Effector memory CD4-positive, alpha-beta T cell (primary cell): ENCODE measurements around the gene DGKK.

Source experiments
- DNase-seq, 3 donors: peaks; one replicate each; pipeline ENCODE4 v3.0.0-alpha.2; 2020
- H3K27ac ChIP-seq: 2 replicates; pipeline ENCODE4 v1.7.0; 2013; ENCODE audit warnings: mild to moderate bottlenecking, low read length, moderate library complexity; ENCODE audit not compliant: insufficient read depth, poor library complexity, severe bottlenecking
- H3K27me3 ChIP-seq: replicated peaks from 2 replicates; pipeline ENCODE4 v1.7.0; 2013; ENCODE audit warnings: mild to moderate bottlenecking, low read length; ENCODE audit not compliant: insufficient read depth, control insufficient read depth, poor library complexity, severe bottlenecking
- H3K36me3 ChIP-seq: 2 replicates; pipeline ENCODE4 v1.7.0; 2013; ENCODE audit warnings: mild to moderate bottlenecking, low read length, moderate library complexity; ENCODE audit not compliant: control insufficient read depth, insufficient read depth
- H3K4me1 ChIP-seq: 2 replicates; pipeline ENCODE4 v1.7.0; 2013; ENCODE audit warnings: low read length, mild to moderate bottlenecking; ENCODE audit not compliant: control insufficient read depth, insufficient read depth, poor library complexity, severe bottlenecking
- H3K4me3 ChIP-seq: 2 replicates; pipeline ENCODE4 v1.7.0; 2013; ENCODE audit warnings: low read length, low read depth, mild to moderate bottlenecking; ENCODE audit not compliant: insufficient read depth, poor library complexity, severe bottlenecking
- H3K9me3 ChIP-seq: 2 replicates; pipeline ENCODE4 v1.7.0; 2013; ENCODE audit warnings: mild to moderate bottlenecking, low read length, moderate library complexity; ENCODE audit not compliant: control insufficient read depth
- total RNA-seq, 3 donors: gene quantifications; one replicate each; lab custom pipeline; 2026; lab: John Stamatoyannopoulos, UW

Gene DGKK, protein sequence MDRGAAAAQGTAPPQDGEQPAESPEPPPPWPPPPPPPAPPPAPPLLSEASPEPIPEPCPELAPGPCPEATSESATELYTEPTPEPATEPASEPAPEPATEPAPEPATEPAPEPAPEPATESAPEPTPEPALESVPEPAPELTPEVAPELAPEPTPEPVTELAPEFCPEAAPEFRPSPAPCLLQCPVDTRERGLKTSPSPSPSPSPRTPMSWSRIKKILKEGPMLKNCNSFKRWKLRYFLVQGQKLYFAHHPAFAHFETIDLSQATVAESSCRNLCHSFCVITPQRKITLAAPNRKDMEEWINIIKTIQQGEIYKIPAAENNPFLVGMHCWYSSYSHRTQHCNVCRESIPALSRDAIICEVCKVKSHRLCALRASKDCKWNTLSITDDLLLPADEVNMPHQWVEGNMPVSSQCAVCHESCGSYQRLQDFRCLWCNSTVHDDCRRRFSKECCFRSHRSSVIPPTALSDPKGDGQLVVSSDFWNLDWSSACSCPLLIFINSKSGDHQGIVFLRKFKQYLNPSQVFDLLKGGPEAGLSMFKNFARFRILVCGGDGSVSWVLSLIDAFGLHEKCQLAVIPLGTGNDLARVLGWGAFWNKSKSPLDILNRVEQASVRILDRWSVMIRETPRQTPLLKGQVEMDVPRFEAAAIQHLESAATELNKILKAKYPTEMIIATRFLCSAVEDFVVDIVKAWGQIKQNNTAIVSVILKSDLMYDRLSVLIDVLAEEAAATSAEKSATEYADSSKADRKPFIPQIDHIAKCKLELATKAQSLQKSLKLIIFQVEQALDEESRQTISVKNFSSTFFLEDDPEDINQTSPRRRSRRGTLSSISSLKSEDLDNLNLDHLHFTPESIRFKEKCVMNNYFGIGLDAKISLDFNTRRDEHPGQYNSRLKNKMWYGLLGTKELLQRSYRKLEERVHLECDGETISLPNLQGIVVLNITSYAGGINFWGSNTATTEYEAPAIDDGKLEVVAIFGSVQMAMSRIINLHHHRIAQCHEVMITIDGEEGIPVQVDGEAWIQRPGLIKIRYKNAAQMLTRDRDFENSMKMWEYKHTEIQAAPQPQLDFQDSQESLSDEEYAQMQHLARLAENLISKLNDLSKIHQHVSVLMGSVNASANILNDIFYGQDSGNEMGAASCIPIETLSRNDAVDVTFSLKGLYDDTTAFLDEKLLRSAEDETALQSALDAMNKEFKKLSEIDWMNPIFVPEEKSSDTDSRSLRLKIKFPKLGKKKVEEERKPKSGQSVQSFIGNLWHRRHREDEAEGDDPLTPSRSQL
- 0 to 1.4 (median 0.26) reads per million in 3 donors for total RNA-seq

GRCh38 chrX:50470103-50471031 is at the start of gene DGKK:
Gene DGKK, minus strand, starts transcription at chrX:50470825. Its CDS starts 147 bp downstream, at chrX:50470678.
- H3K9me3 ChIP-seq, result no peaks in the 10 kb centered on the region
- DNase-seq, result no peak
- no peaks in the 10 kb centered on the region for H3K4me1 ChIP-seq
- H3K27ac ChIP-seq, result no peak within 1 kb of the TSS
- peaks cover 11% of the 10 kb centered on the region for H3K27me3 ChIP-seq
- no peak within 1 kb of the TSS for H3K4me3 ChIP-seq
- no peaks in the 10 kb centered on the region for H3K36me3 ChIP-seq

DNA sequence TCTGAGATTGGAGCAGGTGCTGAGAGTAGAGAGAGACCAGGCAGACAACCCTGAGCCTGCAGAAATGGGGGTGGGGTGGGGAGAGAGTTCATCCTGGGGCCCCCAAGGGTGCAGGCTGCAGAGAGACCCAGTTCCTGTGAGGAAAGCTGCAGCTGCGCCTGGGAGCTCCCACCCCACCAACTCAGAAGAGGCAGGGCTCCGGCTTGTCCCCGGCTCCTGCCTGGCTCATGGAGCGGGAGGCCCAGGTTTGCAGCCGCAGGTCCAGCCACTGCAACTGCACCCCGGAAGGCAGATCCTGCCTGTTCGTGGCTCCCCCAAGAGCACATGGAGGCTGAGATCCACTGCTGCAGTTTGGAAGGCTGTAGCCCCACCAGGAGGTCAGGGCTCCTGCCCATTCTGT is 44.2 kb upstream of the DGKK start:
- no peak overlapping the region for H3K4me3 ChIP-seq
- H3K27ac ChIP-seq, result no peak overlapping the region
- H3K4me1 ChIP-seq, result no peaks in the 10 kb centered on the region
- no peaks in the 10 kb centered on the region for H3K36me3 ChIP-seq
- no peak for DNase-seq
- no peaks in the 10 kb centered on the region for H3K27me3 ChIP-seq
- no peaks in the 10 kb centered on the region for H3K9me3 ChIP-seq

- Histone ChIP-seq H3K27ac (no peak overlapping the region), H3K9me3 (no peaks in the 10 kb centered on the region), H3K36me3 (no peaks in the 10 kb centered on the region), H3K27me3 (no peaks in the 10 kb centered on the region), H3K4me3 (no peak overlapping the region), H3K4me1 (no peaks in the 10 kb centered on the region)
- DNase-seq, result no peak
These were observed 26.5 kb upstream of the DGKK start for GRCh38 chrX:50497114-50497513.

DNA sequence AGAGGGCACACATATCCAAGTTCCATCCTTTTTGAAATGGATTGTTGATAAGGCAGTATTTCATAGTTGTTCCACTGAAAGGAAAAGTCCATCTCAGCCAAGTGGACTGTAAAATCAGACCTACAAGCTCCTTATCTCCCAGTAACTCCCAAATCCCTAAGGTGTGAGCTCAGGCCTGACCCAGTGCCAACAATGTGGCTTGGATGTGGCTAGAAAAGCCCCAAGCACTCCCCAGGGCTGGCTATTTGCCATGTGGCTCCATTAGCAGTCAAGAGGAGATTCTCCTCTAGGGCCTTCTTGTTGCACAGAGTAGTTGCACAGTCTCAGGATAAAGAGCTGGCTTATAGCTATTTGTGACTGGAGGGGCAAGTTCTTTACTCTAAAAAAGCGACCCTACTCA is 25.0 kb upstream of the DGKK start:
- no peak for DNase-seq
- Histone ChIP-seq H3K9me3 (no peaks in the 10 kb centered on the region), H3K27ac (no peak overlapping the region), H3K4me1 (no peaks in the 10 kb centered on the region), H3K4me3 (no peak overlapping the region), H3K36me3 (no peaks in the 10 kb centered on the region), H3K27me3 (no peaks in the 10 kb centered on the region)

DNA sequence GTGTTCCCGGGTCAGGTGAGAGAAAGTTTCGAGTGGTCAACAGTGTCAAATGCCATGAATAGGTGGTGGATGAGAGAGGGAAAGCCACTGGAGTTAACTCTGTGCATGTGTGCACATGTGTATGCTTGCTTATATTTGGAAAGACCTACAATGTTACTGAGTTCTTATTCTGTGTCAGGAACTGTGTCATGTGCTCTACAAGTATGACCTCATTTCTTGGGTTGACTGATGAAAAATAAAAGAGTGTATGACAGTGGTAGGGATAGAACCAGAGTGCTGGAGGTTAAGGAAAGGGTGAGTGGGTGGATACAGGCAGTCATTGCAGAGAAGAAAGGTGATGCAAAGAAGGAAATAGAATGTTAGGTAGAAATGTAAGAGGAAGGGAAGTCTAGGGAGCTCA is 22.1 kb upstream of the DGKK start:
- H3K27ac ChIP-seq, result no peak overlapping the region
- H3K4me1 ChIP-seq, result no peaks in the 10 kb centered on the region
- H3K27me3 ChIP-seq, result no peaks in the 10 kb centered on the region
- no peaks in the 10 kb centered on the region for H3K36me3 ChIP-seq
- no peak for DNase-seq
- no peaks in the 10 kb centered on the region for H3K9me3 ChIP-seq
- no peak overlapping the region for H3K4me3 ChIP-seq

- no peaks in the 10 kb centered on the region for H3K4me1 ChIP-seq
- no peaks in the 10 kb centered on the region for H3K36me3 ChIP-seq
- no peak overlapping the region for H3K27ac ChIP-seq
- no peak for DNase-seq
- no peaks in the 10 kb centered on the region for H3K9me3 ChIP-seq
- no peaks in the 10 kb centered on the region for H3K27me3 ChIP-seq
- no peak overlapping the region for H3K4me3 ChIP-seq
These were observed 14.0 kb upstream of the DGKK start for GRCh38 chrX:50484662-50485061.

- no peak for DNase-seq
- Histone ChIP-seq H3K27me3 (no peaks in the 10 kb centered on the region), H3K36me3 (no peaks in the 10 kb centered on the region), H3K4me1 (no peaks in the 10 kb centered on the region), H3K9me3 (no peaks in the 10 kb centered on the region), H3K4me3 (no peak overlapping the region), H3K27ac (no peak overlapping the region)
These were observed 12.7 kb upstream of the DGKK start for GRCh38 chrX:50483283-50483682.

DNA sequence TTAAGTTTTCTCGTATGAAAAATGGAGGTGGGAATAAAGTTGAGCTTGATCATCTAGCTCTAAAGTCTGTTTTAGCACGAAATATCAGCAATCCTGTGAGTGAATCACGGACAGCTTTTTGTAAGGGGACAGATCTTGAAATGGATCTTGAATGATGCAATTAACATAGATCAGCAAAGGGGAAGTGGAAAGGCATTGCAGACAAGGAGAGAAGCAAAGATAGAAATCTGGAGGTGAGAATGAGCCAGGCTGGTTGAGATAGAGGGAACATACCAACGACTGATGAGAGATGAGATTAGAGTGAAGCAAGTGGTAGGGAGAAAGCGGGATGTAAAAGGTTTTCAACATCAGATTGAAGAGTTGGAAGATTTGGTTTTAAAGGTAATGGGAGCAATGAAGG is 4.6 kb upstream of the DGKK start:
- H3K36me3 ChIP-seq, result no peaks in the 10 kb centered on the region
- H3K4me3 ChIP-seq, result no peak overlapping the region
- no peaks in the 10 kb centered on the region for H3K4me1 ChIP-seq
- H3K27me3 ChIP-seq, result no peaks in the 10 kb centered on the region
- H3K9me3 ChIP-seq, result no peaks in the 10 kb centered on the region
- DNase-seq, result no peak
- H3K27ac ChIP-seq, result no peak overlapping the region

GRCh38 chrX:50471390-50471789 is 765 bp upstream of the DGKK start:
- Histone ChIP-seq H3K4me1 (no peaks in the 10 kb centered on the region), H3K36me3 (no peaks in the 10 kb centered on the region), H3K27me3 (peaks cover 11% of the 10 kb centered on the region), H3K4me3 (no peak overlapping the region), H3K9me3 (no peaks in the 10 kb centered on the region), H3K27ac (no peak overlapping the region)
- DNase-seq, result no peak
